Measurements from ENCODE around the gene RPA3.

- TF ChIP-seq EP300 (IDR thresholded peaks at IDR 0.05) (no peak), CTCF (IDR thresholded peaks at IDR 0.05) (no peak)
Observed at GRCh38 chr7:7745258-7745657, 26.9 kb upstream of the RPA3 start.

All from stomach (tissue), 4 donors.